Erythroblast (primary cell): Measurements from ENCODE around the gene CNGA1.

Experiments used
- GATA1 ChIP-seq: IDR thresholded peaks from 2 replicates; pipeline ENCODE4 v1.6.1; 2011; ENCODE audit warnings: low read depth, mild to moderate bottlenecking, control low read depth, low read length, moderate library complexity
- POLR2A ChIP-seq: IDR thresholded peaks from 2 replicates; pipeline ENCODE4 v1.6.1; 2011; ENCODE audit warnings: mild to moderate bottlenecking, low read length

- TF ChIP-seq POLR2A (no peak), GATA1 (no peak)
Measured at GRCh38 chr4:47972181-47972580, 44.3 kb downstream of the CNGA1 start.
